MCF 10A (cell line): ENCODE measurements around the gene CCDC141. TPM values are rescaled to one million over a fixed set of nuclear protein-coding genes. Genes with fewer than 3 reads are reported as not detected.

Experiments used
- BruUV-seq: library from RNA; stranded (reverse); fragments of 400-500 nt; replicated peaks from 2 replicates; lab custom pipeline; 2021; lab: Mats Ljungman, UMichigan
- CTCF ChIA-PET: fragments of 300-600 bp; sonication (Branson Sonifier 250); formaldehyde crosslinking; extraction: SDS; loops from one replicate; lab custom pipeline; 2021; ENCODE audit warnings: antibody characterized with exemption, inconsistent platforms; lab: Yijun Ruan, JAX
- POLR2A ChIA-PET: fragments of 300-600, 350-650 bp; sonication (Branson Sonifier 250); formaldehyde crosslinking; extraction: SDS; loops from one replicate; lab custom pipeline; 2020; ENCODE audit warnings: antibody characterized with exemption, inconsistent platforms; lab: Yijun Ruan, JAX
- DNase-seq: peaks from one replicate; pipeline ENCODE4 v3.0.0-alpha.2; 2018; ENCODE audit not compliant: unreplicated experiment
- H3K27ac Mint-ChIP-seq: one replicate; pipeline ENCODE4 v1.8.0; 2022; ENCODE audit warnings: mild to moderate bottlenecking, low read depth, mixed read lengths; ENCODE audit not compliant: unreplicated experiment
- H3K27me3 Mint-ChIP-seq: one replicate; pipeline ENCODE4 v1.8.0; 2022; ENCODE audit warnings: mixed read lengths; ENCODE audit not compliant: insufficient read depth, unreplicated experiment
- H3K36me3 Mint-ChIP-seq: one replicate; pipeline ENCODE4 v1.8.0; 2022; ENCODE audit warnings: mild to moderate bottlenecking, moderate library complexity, mixed read lengths; ENCODE audit not compliant: insufficient read depth, unreplicated experiment
- H3K4me1 Mint-ChIP-seq: one replicate; pipeline ENCODE4 v1.8.0; 2022; ENCODE audit warnings: mixed read lengths; ENCODE audit not compliant: insufficient read depth, unreplicated experiment
- H3K4me3 Mint-ChIP-seq: one replicate; pipeline ENCODE4 v1.8.0; 2022; ENCODE audit warnings: mild to moderate bottlenecking, moderate library complexity, mixed read lengths; ENCODE audit not compliant: unreplicated experiment
- H3K9me3 Mint-ChIP-seq: one replicate; pipeline ENCODE4 v1.8.0; 2022; ENCODE audit warnings: mixed read lengths; ENCODE audit not compliant: unreplicated experiment
- intact Hi-C: fragments of 100-400 bp; cut with micrococcal nuclease; formaldehyde crosslinking; loops from 2 replicates; pipeline ENCODE4 v1.14.1; 2022
- total RNA-seq: library from RNA; stranded (reverse); gene quantifications from 2 replicates; pipeline ENCODE4 v1.2.3, GENCODE V29; 2022
- TF ChIP-seq, protein P1 (sequence below): fragments of 200-600 bp; IDR thresholded peaks from one replicate; pipeline ENCODE4 v1.8.0; 2022; ENCODE audit warnings: antibody characterized with exemption, mild to moderate bottlenecking; ENCODE audit not compliant: unreplicated experiment

Gene CCDC141
- total RNA-seq, 1 experiment from 2014 or later = not detected

- POLR2A ChIA-PET = no interaction called here
Observed at GRCh38 chr2:178912416-178913048, 137.4 kb downstream of the CCDC141 start.

GRCh38 chr2:178911039-178911438 is 138.9 kb downstream of the CCDC141 start:
- Mint-ChIP-seq H3K27ac (no peak overlapping the region), H3K4me3 (no peak overlapping the region), H3K36me3 (no peaks in the 10 kb centered on the region), H3K27me3 (no peaks in the 10 kb centered on the region), H3K9me3 (no peaks in the 10 kb centered on the region), H3K4me1 (peaks cover 16% of the 10 kb centered on the region)
- POLR2A ChIA-PET = no interaction called here
- CTCF ChIA-PET = interaction anchor here (0.7 to 3.4 kb wide), 9 partner anchors 18 to 219 kb away, joined by 3 to 16 read pairs (median 7); no protein-coding TSS in a partner anchor
- intact Hi-C loops = no loop called here
- no peak for DNase-seq
- no TSS peak for BruUV-seq
- TF ChIP-seq, protein P1, sequence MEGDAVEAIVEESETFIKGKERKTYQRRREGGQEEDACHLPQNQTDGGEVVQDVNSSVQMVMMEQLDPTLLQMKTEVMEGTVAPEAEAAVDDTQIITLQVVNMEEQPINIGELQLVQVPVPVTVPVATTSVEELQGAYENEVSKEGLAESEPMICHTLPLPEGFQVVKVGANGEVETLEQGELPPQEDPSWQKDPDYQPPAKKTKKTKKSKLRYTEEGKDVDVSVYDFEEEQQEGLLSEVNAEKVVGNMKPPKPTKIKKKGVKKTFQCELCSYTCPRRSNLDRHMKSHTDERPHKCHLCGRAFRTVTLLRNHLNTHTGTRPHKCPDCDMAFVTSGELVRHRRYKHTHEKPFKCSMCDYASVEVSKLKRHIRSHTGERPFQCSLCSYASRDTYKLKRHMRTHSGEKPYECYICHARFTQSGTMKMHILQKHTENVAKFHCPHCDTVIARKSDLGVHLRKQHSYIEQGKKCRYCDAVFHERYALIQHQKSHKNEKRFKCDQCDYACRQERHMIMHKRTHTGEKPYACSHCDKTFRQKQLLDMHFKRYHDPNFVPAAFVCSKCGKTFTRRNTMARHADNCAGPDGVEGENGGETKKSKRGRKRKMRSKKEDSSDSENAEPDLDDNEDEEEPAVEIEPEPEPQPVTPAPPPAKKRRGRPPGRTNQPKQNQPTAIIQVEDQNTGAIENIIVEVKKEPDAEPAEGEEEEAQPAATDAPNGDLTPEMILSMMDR = no peak

More at GRCh38 chr2:178912416-178913048, 137.4 kb downstream of the CCDC141 start:
- no peak for DNase-seq
- Mint-ChIP-seq H3K27me3 (no peaks in the 10 kb centered on the region), H3K27ac (no peak overlapping the region), H3K36me3 (no peaks in the 10 kb centered on the region), H3K9me3 (no peaks in the 10 kb centered on the region), H3K4me1 (peaks cover 16% of the 10 kb centered on the region), H3K4me3 (no peak overlapping the region)
- CTCF ChIA-PET = interaction anchor here (0.9 to 2.9 kb wide), 9 partner anchors 9 to 217 kb away, joined by 3 to 14 read pairs (median 4); no protein-coding TSS in a partner anchor
- TF ChIP-seq, protein P1 = no peak
- intact Hi-C loops = no loop called here
- no TSS peak for BruUV-seq

DNA sequence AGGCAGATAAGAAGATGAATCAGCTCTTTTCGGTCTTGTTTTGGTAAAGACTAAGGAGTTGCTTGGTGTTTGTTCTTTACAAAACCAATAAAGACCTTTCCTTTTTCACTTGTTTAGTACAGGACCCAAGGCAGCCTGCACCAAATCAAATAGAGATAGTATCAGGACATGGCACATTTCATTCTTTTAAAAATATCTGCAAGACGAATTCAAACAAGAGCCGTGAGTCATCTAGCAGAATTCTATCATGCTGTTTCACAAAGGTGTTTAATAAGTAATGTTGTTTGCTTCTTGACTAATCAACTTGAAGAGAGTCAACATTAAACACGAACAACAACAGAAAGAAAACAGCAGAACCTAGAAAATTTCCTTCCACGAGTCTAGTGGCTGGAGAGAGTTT is 139.9 kb downstream of the CCDC141 start:
- DNase-seq = no peak
- ChIA-PET CTCF (interaction anchor here (0.6 to 3.4 kb wide), 9 partner anchors 15 to 220 kb away, joined by 3 to 16 read pairs (median 7); no protein-coding TSS in a partner anchor), POLR2A (interaction anchor here (0.5 to 1.3 kb wide), 4 partner anchors 8 to 111 kb away, joined by 3 to 4 read pairs (median 3); no protein-coding TSS in a partner anchor)
- peaks cover 16% of the 10 kb centered on the region for H3K4me1 Mint-ChIP-seq
- H3K27ac Mint-ChIP-seq = no peak overlapping the region
- no peaks in the 10 kb centered on the region for H3K36me3 Mint-ChIP-seq
- H3K27me3 Mint-ChIP-seq = no peaks in the 10 kb centered on the region
- H3K9me3 Mint-ChIP-seq = no peaks in the 10 kb centered on the region
- no peak overlapping the region for H3K4me3 Mint-ChIP-seq
- no TSS peak for BruUV-seq
- intact Hi-C loops = no loop called here
- TF ChIP-seq, protein P1 = no peak

DNA sequence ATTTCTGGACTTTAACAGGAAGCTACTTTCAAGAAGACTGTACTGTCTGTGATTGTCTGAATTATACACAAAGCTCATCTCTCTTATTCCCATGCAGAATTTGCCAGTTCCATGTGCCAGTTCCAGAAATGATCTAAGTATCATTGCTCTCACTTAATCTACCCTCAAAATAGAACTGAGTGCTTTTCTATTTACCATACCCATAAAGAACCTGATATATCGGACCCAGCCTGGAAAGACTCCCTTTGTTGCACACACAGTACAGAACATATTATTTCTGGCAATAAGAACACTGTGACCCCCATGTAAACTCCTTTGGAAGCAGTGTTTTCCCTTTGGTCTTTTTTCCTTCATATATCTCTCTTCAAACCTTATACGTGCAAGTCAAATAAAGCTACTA is 140.4 kb downstream of the CCDC141 start:
- no peak for DNase-seq
- ChIA-PET POLR2A (interaction anchor here (0.5 to 1.3 kb wide), 3 partner anchors 9 to 111 kb away, joined by 3 to 4 read pairs (median 3); no protein-coding TSS in a partner anchor), CTCF (interaction anchor here (1.0 to 3.4 kb wide), 6 partner anchors 14 to 220 kb away, joined by 3 to 16 read pairs (median 8); no protein-coding TSS in a partner anchor)
- Mint-ChIP-seq H3K27ac (no peak overlapping the region), H3K4me1 (peaks cover 16% of the 10 kb centered on the region), H3K36me3 (no peaks in the 10 kb centered on the region), H3K4me3 (no peak overlapping the region), H3K9me3 (no peaks in the 10 kb centered on the region), H3K27me3 (no peaks in the 10 kb centered on the region)
- intact Hi-C loops = no loop called here
- TF ChIP-seq, protein P1 = no peak
- no TSS peak for BruUV-seq
